ENCODE measurements around the gene C9orf85.

DNA sequence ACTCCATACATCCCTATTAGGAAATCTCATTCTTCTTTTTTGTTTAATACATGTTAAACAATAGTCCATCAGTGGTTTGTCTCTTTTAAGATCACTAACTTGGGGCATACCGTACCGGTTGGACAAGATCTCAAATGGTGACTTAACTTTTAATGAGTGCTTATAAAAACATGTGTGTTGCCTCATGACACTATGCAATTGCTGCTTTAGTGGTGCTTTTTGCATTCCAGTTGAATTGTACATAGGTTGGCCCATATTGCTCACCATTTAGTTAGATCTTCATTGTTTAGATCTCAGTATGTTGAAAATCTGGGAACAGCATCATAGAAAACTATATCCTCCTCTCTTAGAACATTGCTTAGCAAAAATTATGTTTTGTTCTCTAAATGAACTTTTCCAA, 17.8 kb downstream of the C9orf85 start:
- TF ChIP-seq EZH2 (IDR thresholded peaks at IDR 0.05; ENCODE audit: borderline replicate concordance, insufficient read depth, low read depth, low read length, poor library complexity, severe bottlenecking): no peak
- TF ChIP-seq, protein P1, sequence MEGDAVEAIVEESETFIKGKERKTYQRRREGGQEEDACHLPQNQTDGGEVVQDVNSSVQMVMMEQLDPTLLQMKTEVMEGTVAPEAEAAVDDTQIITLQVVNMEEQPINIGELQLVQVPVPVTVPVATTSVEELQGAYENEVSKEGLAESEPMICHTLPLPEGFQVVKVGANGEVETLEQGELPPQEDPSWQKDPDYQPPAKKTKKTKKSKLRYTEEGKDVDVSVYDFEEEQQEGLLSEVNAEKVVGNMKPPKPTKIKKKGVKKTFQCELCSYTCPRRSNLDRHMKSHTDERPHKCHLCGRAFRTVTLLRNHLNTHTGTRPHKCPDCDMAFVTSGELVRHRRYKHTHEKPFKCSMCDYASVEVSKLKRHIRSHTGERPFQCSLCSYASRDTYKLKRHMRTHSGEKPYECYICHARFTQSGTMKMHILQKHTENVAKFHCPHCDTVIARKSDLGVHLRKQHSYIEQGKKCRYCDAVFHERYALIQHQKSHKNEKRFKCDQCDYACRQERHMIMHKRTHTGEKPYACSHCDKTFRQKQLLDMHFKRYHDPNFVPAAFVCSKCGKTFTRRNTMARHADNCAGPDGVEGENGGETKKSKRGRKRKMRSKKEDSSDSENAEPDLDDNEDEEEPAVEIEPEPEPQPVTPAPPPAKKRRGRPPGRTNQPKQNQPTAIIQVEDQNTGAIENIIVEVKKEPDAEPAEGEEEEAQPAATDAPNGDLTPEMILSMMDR (IDR thresholded peaks at IDR 0.05): no peak
